ENCODE measurements around the gene STRIP2. TPM values are rescaled to one million over a fixed set of nuclear protein-coding genes. Genes with fewer than 3 reads are reported as not detected.
A peak's percentile ranks its signal among the peaks of the same experiment; 100 is the strongest.

The STRIP2 gene
- total and polyA plus RNA-seq, 9 of the 15 experiments (the other 6 are each of a cell fraction or from before 2014, with no cell fraction given), result 10.1 to 81.8 (median 42.3) TPM

GRCh38 chr7:129438839-129439651 is 4.8 kb downstream of the STRIP2 start (continued):
- 0 out of 4 replicates have a peak, but pooled peaks of 1 of the 2 experiments have one; percentile 48 for TF ChIP-seq UBTF (IDR thresholded peaks at IDR 0.05; ENCODE audit: borderline replicate concordance in 1 of 2, low read depth in 2 of 2, low read length in 2 of 2)
- no peak for TF ChIP-seq SIN3A (IDR thresholded peaks at IDR 0.05; ENCODE audit: borderline replicate concordance in 2 of 2, control insufficient read depth in 1 of 2, low read depth in 2 of 2, low read length in 2 of 2)
- no peak for TF ChIP-seq NELFE (IDR thresholded peaks at IDR 0.05; ENCODE audit: insufficient read depth, insufficient read length)
- TF ChIP-seq SNAPC5 (CRISPR knock-in tag; IDR thresholded peaks at IDR 0.05), result no peak
- no peak for TF ChIP-seq TAF15 (IDR thresholded peaks at IDR 0.05; ENCODE audit: low read depth, low read length)
- no peak for TF ChIP-seq PCBP2 (IDR thresholded peaks at IDR 0.05; ENCODE audit: low read depth, low read length, poor library complexity, severe bottlenecking)
- TF ChIP-seq ZNF121 (CRISPR knock-in tag; conservative IDR thresholded peaks at IDR 0.05), result no peak
- TF ChIP-seq RBM39 (optimal IDR thresholded peaks at IDR 0.05; ENCODE audit: low read depth, low read length), result no peak
- no peak for TF ChIP-seq NCOA2 (IDR thresholded peaks at IDR 0.05; ENCODE audit: partially characterized antibody in 2 of 2)
- no peak for TF ChIP-seq CREBBP (IDR thresholded peaks at IDR 0.05; ENCODE audit: low read depth, low read length)
- TF ChIP-seq ZNF785 (CRISPR knock-in tag; IDR thresholded peaks at IDR 0.05), result no peak
- peak; percentile 17; the same call in 1 of the 2 replicates for TF ChIP-seq NR2C1 (IDR thresholded peaks at IDR 0.05)
- 0 out of 2 replicates have a peak, but pooled peaks have one; percentile 34 for TF ChIP-seq NR2C1 (tag; IDR thresholded peaks at IDR 0.05)
- TF ChIP-seq PCBP1 (IDR thresholded peaks at IDR 0.05; ENCODE audit: low read depth, low read length, poor library complexity, severe bottlenecking), result no peak
- TF ChIP-seq THRA (IDR thresholded peaks at IDR 0.05), result no peak
- no peak for TF ChIP-seq MLLT1 (IDR thresholded peaks at IDR 0.05)
- peak; percentile 64; the same call in 1 of the 2 replicates for TF ChIP-seq ZNF274 (IDR thresholded peaks at IDR 0.05; ENCODE audit: borderline replicate concordance, low read depth, low read length)
- TF ChIP-seq ZNF282 (CRISPR knock-in tag; IDR thresholded peaks at IDR 0.05), result no peak
- TF ChIP-seq TSC22D4 (tag; IDR thresholded peaks at IDR 0.05), result no peak
- no peak for TF ChIP-seq IRF1 (CRISPR knock-in tag; IDR thresholded peaks at IDR 0.05; ENCODE audit: borderline replicate concordance)
- peak; percentile 90; the same call in 1 of the 2 replicates for TF ChIP-seq RNF2 (IDR thresholded peaks at IDR 0.05)
- no peak for TF ChIP-seq NFIX (CRISPR knock-in tag; IDR thresholded peaks at IDR 0.05; ENCODE audit: low read depth)

All from K562 (cell line).